Naive thymus-derived CD4-positive, alpha-beta T cell (primary cell): Measurements from ENCODE around the gene PACSIN3. TPM values are rescaled to one million over a fixed set of nuclear protein-coding genes. Genes with fewer than 3 reads are reported as not detected.

Source experiments
- ATAC-seq: fragments of 150-1000 bp; cut with Tn5 transposase; 2 replicates; pipeline ENCODE4 v1.10.0; 2021; ENCODE audit warnings: mild to moderate bottlenecking, moderate library complexity
- CTCF ChIA-PET: fragments of 350-600 bp; sonication (Branson Sonifier 250); formaldehyde crosslinking; loops from one replicate; lab custom pipeline; 2021; ENCODE audit warnings: antibody characterized with exemption; lab: Charles Lee
- POLR2A ChIA-PET: fragments of 350-600 bp; sonication (Branson Sonifier 250); formaldehyde crosslinking; loops from one replicate; lab custom pipeline; 2021; ENCODE audit warnings: antibody characterized with exemption, inconsistent platforms; lab: Charles Lee
- DNase-seq, 9 donors: peaks; one replicate each; pipeline versions ENCODE4 v3.0.0 to v3.0.0-alpha.2; 2020 to 2022; ENCODE audit warnings: mixed read lengths in 1 of 9
- H3K27ac ChIP-seq: one replicate; pipeline ENCODE4 v1.7.0; 2013; ENCODE audit warnings: mild to moderate bottlenecking, low read depth, low read length, moderate library complexity
- H3K27me3 ChIP-seq, 2 donors: one replicate each; pipeline ENCODE4 v1.7.0; 2013; ENCODE audit warnings: low read length in 2 of 2, mild to moderate bottlenecking in 2 of 2, moderate library complexity in 2 of 2; ENCODE audit not compliant: control insufficient read depth in 2 of 2, insufficient read depth in 2 of 2
- H3K36me3 ChIP-seq, 3 experiments: 1 replicate in 2 of 3; 2 replicates in 1 of 3; pipeline ENCODE4 v1.7.0; 2013; ENCODE audit warnings: low read length in 3 of 3, mild to moderate bottlenecking in 3 of 3, moderate library complexity in 1 of 3; ENCODE audit not compliant: insufficient read depth in 3 of 3, control insufficient read depth in 2 of 3
- H3K4me1 ChIP-seq, 2 donors: one replicate each; pipeline ENCODE4 v1.7.0; 2013; ENCODE audit warnings: low read length in 2 of 2, mild to moderate bottlenecking in 2 of 2, moderate library complexity in 1 of 2; ENCODE audit not compliant: control insufficient read depth in 2 of 2, insufficient read depth in 2 of 2
- H3K4me3 ChIP-seq: 2 replicates; pipeline ENCODE4 v1.7.0; 2013; ENCODE audit warnings: mild to moderate bottlenecking, low read length
- H3K9me3 ChIP-seq, 3 experiments: 1 replicate in 2 of 3; 2 replicates in 1 of 3; pipeline ENCODE4 v1.7.0; 2013; ENCODE audit warnings: low read length in 3 of 3; ENCODE audit not compliant: control insufficient read depth in 2 of 3
- H3K27ac Mint-ChIP-seq, 9 donors: one replicate each; pipeline ENCODE4 v1.8.0; 2020 to 2022; ENCODE audit warnings: mixed read lengths in 9 of 9, mild to moderate bottlenecking in 8 of 9, moderate library complexity in 5 of 9, inconsistent platforms in 2 of 9
- H3K27me3 Mint-ChIP-seq, 5 donors: one replicate each; pipeline ENCODE4 v1.8.0; 2021 to 2022; ENCODE audit warnings: mixed read lengths in 5 of 5, mild to moderate bottlenecking in 1 of 5
- H3K36me3 Mint-ChIP-seq, 5 donors: one replicate each; pipeline ENCODE4 v1.8.0; 2020 to 2022; ENCODE audit warnings: mixed read lengths in 5 of 5, mild to moderate bottlenecking in 3 of 5, inconsistent platforms in 1 of 5
- H3K4me1 Mint-ChIP-seq, 7 donors: one replicate each; pipeline ENCODE4 v1.8.0; 2020 to 2022; ENCODE audit warnings: mixed read lengths in 7 of 7, mild to moderate bottlenecking in 3 of 7, inconsistent platforms in 1 of 7
- H3K4me3 Mint-ChIP-seq, 10 donors: one replicate each; pipeline ENCODE4 v1.8.0; 2020 to 2022; ENCODE audit warnings: mild to moderate bottlenecking in 10 of 10, mixed read lengths in 10 of 10, moderate library complexity in 6 of 10, inconsistent platforms in 2 of 10
- H3K9me3 Mint-ChIP-seq, 11 donors: one replicate each; pipeline ENCODE4 v1.8.0; 2020 to 2022; ENCODE audit warnings: mixed read lengths in 11 of 11, mild to moderate bottlenecking in 4 of 11, inconsistent platforms in 1 of 11, moderate library complexity in 1 of 11
- intact Hi-C, 2 donors: fragments of 100-400 bp; cut with micrococcal nuclease; formaldehyde crosslinking; loops; one replicate each; pipeline ENCODE4 v1.15.1; 2023
- polyA plus RNA-seq, 2 donors: library from polyadenylated mRNA; unstranded; fragments of 300-500 nt; fragmentation: Illumina TruSeq; gene quantifications; one replicate each; pipeline ENCODE4 v1.2.3, GENCODE V29; 2021
- total RNA-seq, 6 experiments: library from RNA in 5 of 6; stranded (reverse) in 5 of 6; gene quantifications; 1 replicate in 5 of 6; 2 replicates in 1 of 6; pipeline ENCODE4 v1.2.3 and lab custom pipeline; 2021 to 2026

The PACSIN3 gene
- total and polyA plus RNA-seq, 7 experiments from 2014 or later = 0.34 to 4.3 (median 0.82) TPM; not detected in 4

- Mint-ChIP-seq H3K27me3 (no peaks in the 10 kb centered on the region), H3K4me1 (peaks cover 19 to 54% (median 39%) of the 10 kb centered on the region in 7 donors), H3K9me3 (peaks cover 0 to 4% (median 0%) of the 10 kb centered on the region in 11 donors), H3K36me3 (peaks cover 0 to 10% (median 5%) of the 10 kb centered on the region in 5 donors), H3K4me3 (peak overlapping the region; percentile 92 to 99 (median 98)), H3K27ac (peak overlapping the region; percentile 97 to 100 (median 99))
- peak overlapping the region; percentile 97 for H3K27ac ChIP-seq
- no peaks in the 10 kb centered on the region for H3K27me3 ChIP-seq
- H3K9me3 ChIP-seq = no peaks in the 10 kb centered on the region
- DNase-seq (peak in 8 of 9 donors; percentile 64 to 88 (median 84)), ATAC-seq (peak; percentile 78)
- CTCF ChIA-PET = interaction anchor here (0.8 to 1.8 kb wide), 10 partner anchors 9 to 276 kb away, joined by 3 to 15 read pairs (median 4); partner anchors contain the start of genes ACP2 and DDB2
- intact Hi-C loops = loop anchor here (1.0 to 10.0 kb wide), 28 partner anchors 9 to 1335 kb away; partner anchors contain the start of genes ACP2 (in 2 of the 2), CELF1 (in 2 of the 2), DDB2 (in 2 of the 2) and PACSIN3 (in 2 of the 2)
- H3K36me3 ChIP-seq = peaks cover 0 to 33% (median 0%) of the 10 kb centered on the region in 3 experiments
- peak overlapping the region; percentile 93 for H3K4me3 ChIP-seq
- POLR2A ChIA-PET = interaction anchor here (0.6 to 5.9 kb wide), 13 partner anchors 8 to 398 kb away, joined by 3 to 48 read pairs (median 7); partner anchors contain the start of genes ACP2, DDB2, MADD and PACSIN3
- H3K4me1 ChIP-seq = peaks cover 19 to 30% of the 10 kb centered on the region in 2 donors
These were observed 8.9 kb downstream of the PACSIN3 start for GRCh38 chr11:47177229-47177845.

GRCh38 chr11:47176328-47177228, 9.7 kb downstream of the PACSIN3 start, which contains the start of gene ARFGAP2:
Gene ARFGAP2, minus strand, starts transcription at chr11:47176879. Its CDS starts 26 bp downstream, at chr11:47176853.
- H3K9me3 ChIP-seq = no peaks in the 10 kb centered on the region
- H3K27ac ChIP-seq = peak within 1 kb of the TSS; percentile 97
- Mint-ChIP-seq H3K9me3 (peaks cover 0 to 4% (median 0%) of the 10 kb centered on the region in 11 donors), H3K27me3 (no peaks in the 10 kb centered on the region), H3K4me1 (peaks cover 19 to 60% (median 45%) of the 10 kb centered on the region in 7 donors), H3K4me3 (peak within 1 kb of the TSS; percentile 92 to 99 (median 98)), H3K36me3 (peaks cover 0 to 15% (median 6%) of the 10 kb centered on the region in 5 donors), H3K27ac (peak within 1 kb of the TSS; percentile 97 to 100 (median 99))
- H3K36me3 ChIP-seq = peaks cover 0 to 41% (median 0%) of the 10 kb centered on the region in 3 experiments
- ATAC-seq (peak; percentile 94), DNase-seq (peak; percentile 92 to 98 (median 96))
- POLR2A ChIA-PET = interaction anchor here (0.6 to 5.9 kb wide), 10 partner anchors 10 to 94 kb away, joined by 3 to 48 read pairs (median 6); partner anchors contain the start of genes ACP2, DDB2, MADD and PACSIN3
- peaks cover 19 to 31% of the 10 kb centered on the region in 2 donors for H3K4me1 ChIP-seq
- peak within 1 kb of the TSS; percentile 97 for H3K4me3 ChIP-seq
- CTCF ChIA-PET = interaction anchor here (1.1 to 1.8 kb wide), 7 partner anchors 10 to 277 kb away, joined by 3 to 9 read pairs (median 3); partner anchors contain the start of gene DDB2
- intact Hi-C loops = loop anchor here (1.0 to 10.0 kb wide), 31 partner anchors 10 to 1334 kb away; partner anchors contain the start of genes ACP2 (in 2 of the 2), ARHGAP1 (in 2 of the 2), CELF1 (in 2 of the 2) and DDB2 (in 2 of the 2)
- H3K27me3 ChIP-seq = no peaks in the 10 kb centered on the region

GRCh38 chr11:47175746-47176327, 10.4 kb downstream of the PACSIN3 start:
- DNase-seq (no peak), ATAC-seq (no peak)
- intact Hi-C loops = loop anchor here (1.0 to 10.0 kb wide), 17 partner anchors 23 to 1333 kb away; partner anchors contain the start of genes ARHGAP1 (in 2 of the 2), CELF1 (in 2 of the 2), AGBL2 (in 1 of the 2) and AMBRA1 (in 1 of the 2)
- H3K36me3 ChIP-seq = peaks cover 0 to 48% (median 0%) of the 10 kb centered on the region in 3 experiments
- Mint-ChIP-seq H3K27me3 (no peaks in the 10 kb centered on the region), H3K9me3 (peaks cover 0 to 4% (median 0%) of the 10 kb centered on the region in 11 donors), H3K4me1 (peaks cover 19 to 64% (median 51%) of the 10 kb centered on the region in 7 donors), H3K4me3 (peak overlapping the region; percentile 92 to 99 (median 98)), H3K27ac (peak overlapping the region; percentile 96 to 99 (median 97)), H3K36me3 (peaks cover 2 to 18% (median 8%) of the 10 kb centered on the region in 5 donors)
- peak overlapping the region; percentile 97 for H3K4me3 ChIP-seq
- CTCF ChIA-PET = interaction anchor here (0.5 to 1.3 kb wide), 2 partner anchors 11 to 658 kb away, joined by 3 to 4 read pairs; no protein-coding TSS in a partner anchor
- H3K27me3 ChIP-seq = no peaks in the 10 kb centered on the region
- H3K9me3 ChIP-seq = no peaks in the 10 kb centered on the region
- POLR2A ChIA-PET = interaction anchor here (0.6 to 5.9 kb wide), 4 partner anchors 13 to 95 kb away, joined by 4 to 48 read pairs (median 10); partner anchors contain the start of genes ACP2 and DDB2
- peak overlapping the region; percentile 97 for H3K27ac ChIP-seq
- H3K4me1 ChIP-seq = peaks cover 19 to 31% of the 10 kb centered on the region in 2 donors

- no peak overlapping the region for H3K4me3 Mint-ChIP-seq
- peaks cover 4 to 77% (median 9%) of the 10 kb centered on the region in 3 experiments for H3K36me3 ChIP-seq
- intact Hi-C loops = loop anchor here in 1 of 2 donors (10.0 kb wide), 1 partner anchor 1048 kb away; the partner anchor contains the start of gene PHF21A
- DNase-seq = no peak
- peaks cover 12 to 61% (median 47%) of the 10 kb centered on the region in 7 donors for H3K4me1 Mint-ChIP-seq
- H3K27me3 Mint-ChIP-seq = no peaks in the 10 kb centered on the region
- H3K36me3 Mint-ChIP-seq = peaks cover 5 to 22% (median 10%) of the 10 kb centered on the region in 5 donors
- no peak overlapping the region for H3K27ac ChIP-seq
- ATAC-seq = no peak
- H3K27me3 ChIP-seq = no peaks in the 10 kb centered on the region
- peak overlapping the region in 2 of 9 donors; percentile 65 to 75 for H3K27ac Mint-ChIP-seq
- no peaks in the 10 kb centered on the region for H3K9me3 ChIP-seq
- ChIA-PET POLR2A (interaction anchor here (1.8 kb wide), 1 partner anchor 10 kb away, joined by 8 read pairs; no protein-coding TSS in a partner anchor), CTCF (interaction anchor here (0.6 to 1.3 kb wide), 2 partner anchors 11 to 238 kb away, joined by 3 to 4 read pairs; no protein-coding TSS in a partner anchor)
- no peak overlapping the region for H3K4me3 ChIP-seq
- H3K9me3 Mint-ChIP-seq = peaks cover 0 to 4% (median 0%) of the 10 kb centered on the region in 11 donors
- peaks cover 15 to 29% of the 10 kb centered on the region in 2 donors for H3K4me1 ChIP-seq
These were observed 13.4 kb downstream of the PACSIN3 start for GRCh38 chr11:47172740-47173336.

- ChIA-PET CTCF (interaction anchor here (1.3 kb wide), 1 partner anchor 10 kb away, joined by 4 read pairs; no protein-coding TSS in a partner anchor), POLR2A (interaction anchor here (0.6 to 1.8 kb wide), 3 partner anchors 9 to 26 kb away, joined by 3 to 8 read pairs (median 3); no protein-coding TSS in a partner anchor)
- peak overlapping the region in 2 of 9 donors; percentile 29 to 56 for H3K27ac Mint-ChIP-seq
- Histone ChIP-seq H3K27me3 (no peaks in the 10 kb centered on the region), H3K27ac (no peak overlapping the region), H3K4me3 (no peak overlapping the region), H3K36me3 (peaks cover 12 to 87% (median 18%) of the 10 kb centered on the region in 3 experiments), H3K4me1 (peaks cover 10 to 23% of the 10 kb centered on the region in 2 donors), H3K9me3 (no peaks in the 10 kb centered on the region)
- H3K9me3 Mint-ChIP-seq = no peaks in the 10 kb centered on the region
- no peak overlapping the region for H3K4me3 Mint-ChIP-seq
- H3K36me3 Mint-ChIP-seq = peaks cover 5 to 23% (median 10%) of the 10 kb centered on the region in 5 donors
- no peak for DNase-seq
- ATAC-seq = no peak
- intact Hi-C loops = loop anchor here in 1 of 2 donors (10.0 kb wide), 1 partner anchor 1047 kb away; the partner anchor contains the start of gene PHF21A
- H3K27me3 Mint-ChIP-seq = no peaks in the 10 kb centered on the region
- H3K4me1 Mint-ChIP-seq = peaks cover 5 to 52% (median 39%) of the 10 kb centered on the region in 7 donors
These were observed 14.4 kb downstream of the PACSIN3 start for GRCh38 chr11:47171856-47172255.
